ENCODE results near the gene HSPB6.
"Not testable (repeated sequence)": the region's sequence is repeated elsewhere in the genome, so short reads cannot be mapped to it uniquely, and the experiment has no call there.

Gene HSPB6

DNA sequence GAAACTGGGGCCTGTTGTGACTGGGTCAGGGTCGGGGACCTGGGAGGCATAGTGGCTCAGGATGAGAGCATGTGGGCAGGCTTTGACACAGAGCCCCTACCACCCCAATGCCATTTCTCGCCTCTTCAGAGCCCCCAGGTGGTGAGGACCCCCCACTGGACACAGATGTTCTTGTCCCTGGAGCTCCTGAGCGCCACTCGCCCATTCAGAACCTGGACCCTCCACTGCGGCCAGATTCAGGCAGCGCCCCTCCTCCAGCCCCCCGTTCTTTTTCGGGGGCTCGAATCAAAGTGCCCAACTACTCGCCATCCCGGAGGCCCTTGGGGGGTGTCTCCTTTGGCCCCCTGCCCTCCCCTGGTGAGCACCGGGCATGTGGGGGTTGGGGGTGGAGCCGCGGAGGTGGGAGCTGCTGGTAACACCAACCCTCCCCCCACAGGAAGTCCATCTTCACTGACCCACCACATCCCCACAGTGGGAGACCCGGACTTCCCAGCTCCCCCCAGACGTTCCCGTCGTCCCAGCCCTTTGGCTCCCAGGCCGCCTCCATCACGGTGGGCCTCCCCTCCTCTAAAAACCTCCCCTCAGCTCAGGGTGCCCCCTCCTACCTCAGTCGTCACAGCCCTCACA, 24.9 kb downstream of the HSPB6 start:
- DNase-seq (ENCODE audit: low spot score): no peak

DNA sequence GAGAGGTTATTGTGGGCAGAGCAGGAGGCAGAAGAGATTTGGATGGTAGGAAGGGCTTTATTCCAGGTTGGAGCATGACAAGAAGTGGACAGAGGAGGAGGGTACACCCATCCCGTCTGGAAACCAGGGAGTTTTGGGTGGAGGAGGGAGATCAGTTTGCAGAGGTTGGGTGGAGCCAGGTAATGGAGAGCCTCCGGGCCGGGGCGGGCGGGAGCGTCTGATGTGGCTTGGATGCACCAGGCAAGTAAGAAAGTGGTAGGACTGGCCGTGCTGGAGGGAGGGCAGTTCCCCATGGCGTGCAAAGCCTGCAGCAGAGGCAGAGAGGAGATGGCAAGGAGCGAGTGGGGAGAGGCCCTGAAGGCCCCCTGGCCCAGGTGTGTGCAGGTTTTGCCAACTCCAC, 25.5 kb downstream of the HSPB6 start:
- DNase-seq (ENCODE audit: low spot score): no peak

DNA sequence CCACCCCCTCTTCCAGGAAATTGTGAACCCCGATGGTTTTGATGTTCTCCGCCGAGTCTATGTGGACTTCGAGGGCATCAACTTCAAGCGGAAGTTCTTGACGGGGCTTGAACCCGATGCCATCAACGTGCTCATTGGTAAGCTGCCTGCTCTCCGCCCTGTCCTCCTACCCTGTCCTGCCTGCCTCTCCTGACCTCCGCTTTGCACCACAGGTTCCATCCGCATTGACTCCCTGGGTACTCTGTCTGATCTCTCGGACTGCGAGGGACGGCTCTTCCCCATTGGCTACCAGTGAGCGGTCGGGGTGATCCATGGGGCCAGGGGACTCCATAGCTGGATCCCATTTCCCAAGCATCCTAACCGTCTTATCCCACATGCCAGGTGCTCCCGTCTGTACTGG, 26.5 kb downstream of the HSPB6 start:
- DNase-seq (ENCODE audit: low spot score): no peak

DNA sequence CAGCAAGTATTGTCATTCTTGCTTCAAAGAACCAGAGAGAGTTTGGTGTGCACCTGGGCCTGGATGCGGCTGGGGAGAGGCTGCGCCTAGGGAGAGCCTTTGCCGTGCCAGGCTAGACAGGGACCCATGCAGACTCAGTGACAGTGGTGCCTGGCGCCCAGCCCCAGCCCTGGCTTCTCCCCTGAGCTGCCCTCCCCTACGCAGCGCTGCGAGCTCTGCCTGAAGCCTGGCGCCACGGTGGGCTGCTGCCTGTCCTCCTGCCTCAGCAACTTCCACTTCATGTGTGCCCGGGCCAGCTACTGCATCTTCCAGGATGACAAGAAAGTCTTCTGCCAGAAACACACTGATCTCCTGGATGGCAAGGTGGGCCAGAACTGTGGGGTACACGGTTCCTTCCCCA, 27.1 kb downstream of the HSPB6 start:
- no peak for DNase-seq (ENCODE audit: low spot score)

DNA sequence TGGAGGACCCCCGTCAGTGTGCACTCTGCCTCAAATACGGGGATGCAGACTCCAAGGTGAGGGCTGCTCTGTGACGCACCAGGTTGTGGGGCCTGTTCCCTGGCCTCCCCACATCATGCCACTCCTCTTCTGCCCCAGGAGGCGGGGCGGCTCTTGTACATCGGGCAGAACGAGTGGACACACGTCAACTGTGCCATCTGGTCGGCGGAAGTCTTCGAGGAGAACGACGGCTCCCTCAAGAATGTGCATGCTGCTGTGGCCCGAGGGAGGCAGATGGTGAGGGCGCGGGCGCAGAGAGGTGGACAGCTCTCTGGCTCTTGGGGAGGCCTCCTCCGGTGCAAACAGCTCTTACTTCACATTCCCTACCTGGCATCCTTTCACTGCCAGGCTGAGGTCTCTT, 27.8 kb downstream of the HSPB6 start:
- DNase-seq (ENCODE audit: low spot score): no peak

DNA sequence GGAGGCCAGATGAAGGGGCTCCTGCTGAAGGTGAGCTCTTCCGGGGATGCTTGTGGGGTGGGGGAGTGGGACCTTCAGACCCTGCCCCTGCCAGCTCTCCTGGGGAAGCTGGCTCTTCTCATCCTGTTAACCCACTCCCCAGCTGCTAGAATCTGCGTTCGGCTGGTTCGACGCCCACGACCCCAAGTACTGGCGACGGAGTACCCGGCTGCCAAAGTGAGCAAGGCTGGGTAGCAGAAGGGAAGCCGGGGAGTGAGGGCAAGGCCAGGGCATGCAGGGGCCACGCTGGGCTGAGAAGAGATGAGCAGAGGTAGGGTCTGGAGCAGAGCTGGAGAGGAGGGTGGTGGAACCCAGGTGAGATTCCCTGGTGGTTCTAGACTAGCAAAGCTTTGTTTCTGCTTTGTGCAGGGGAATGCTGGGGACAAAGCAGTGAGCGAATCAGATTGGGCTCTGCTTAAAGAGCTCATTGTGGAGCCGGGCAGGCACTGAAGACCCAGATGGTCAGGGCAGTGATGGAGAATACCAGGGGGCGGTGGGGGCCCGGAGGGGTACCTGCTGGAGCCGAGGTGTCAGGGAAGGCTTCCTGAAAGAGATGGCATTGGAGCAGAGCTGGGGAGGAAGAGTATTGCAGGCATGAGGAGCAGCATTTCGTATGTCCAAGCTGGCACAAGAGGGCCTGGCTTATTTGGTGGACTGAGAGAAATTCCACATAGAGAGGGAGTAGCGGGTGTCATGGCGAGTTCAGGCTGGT, 28.7 kb downstream of the HSPB6 start:
- DNase-seq (ENCODE audit: low spot score): no peak

DNA sequence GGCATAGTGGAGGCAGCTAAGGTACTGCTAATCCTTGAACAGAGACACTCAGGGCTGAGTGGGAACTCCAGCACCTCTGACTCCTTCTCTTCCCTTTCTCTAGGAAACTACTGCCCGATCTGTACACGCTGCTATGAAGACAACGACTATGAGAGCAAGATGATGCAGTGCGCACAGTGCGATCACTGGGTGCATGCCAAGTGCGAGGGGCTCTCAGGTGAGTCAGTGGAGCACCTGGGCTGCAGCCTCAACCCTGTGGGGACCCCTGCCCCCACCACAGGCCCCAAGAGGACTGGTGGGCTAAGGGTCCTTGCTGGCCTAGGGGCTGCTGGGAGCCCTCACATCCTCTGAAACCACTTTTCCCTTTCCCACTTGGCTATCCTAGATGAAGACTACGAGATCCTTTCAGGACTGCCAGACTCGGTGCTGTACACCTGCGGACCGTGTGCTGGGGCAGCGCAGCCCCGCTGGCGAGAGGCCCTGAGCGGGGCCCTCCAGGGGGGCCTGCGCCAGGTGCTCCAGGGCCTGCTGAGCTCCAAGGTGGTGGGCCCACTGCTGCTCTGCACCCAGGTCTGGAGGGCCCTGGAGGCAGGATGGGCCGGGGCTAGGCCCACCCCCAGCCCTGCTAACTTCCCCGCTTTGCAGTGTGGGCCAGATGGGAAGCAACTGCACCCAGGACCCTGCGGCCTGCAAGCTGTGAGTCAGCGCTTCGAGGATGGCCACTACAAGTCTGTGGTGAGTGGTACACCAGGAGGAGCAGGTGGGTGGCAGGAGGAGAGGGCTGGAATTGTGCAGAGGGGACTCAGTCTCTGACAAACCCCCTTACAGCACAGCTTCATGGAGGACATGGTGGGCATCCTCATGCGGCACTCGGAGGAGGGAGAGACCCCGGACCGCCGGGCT, 29.5 kb downstream of the HSPB6 start:
- no peak for DNase-seq (ENCODE audit: low spot score)

DNA sequence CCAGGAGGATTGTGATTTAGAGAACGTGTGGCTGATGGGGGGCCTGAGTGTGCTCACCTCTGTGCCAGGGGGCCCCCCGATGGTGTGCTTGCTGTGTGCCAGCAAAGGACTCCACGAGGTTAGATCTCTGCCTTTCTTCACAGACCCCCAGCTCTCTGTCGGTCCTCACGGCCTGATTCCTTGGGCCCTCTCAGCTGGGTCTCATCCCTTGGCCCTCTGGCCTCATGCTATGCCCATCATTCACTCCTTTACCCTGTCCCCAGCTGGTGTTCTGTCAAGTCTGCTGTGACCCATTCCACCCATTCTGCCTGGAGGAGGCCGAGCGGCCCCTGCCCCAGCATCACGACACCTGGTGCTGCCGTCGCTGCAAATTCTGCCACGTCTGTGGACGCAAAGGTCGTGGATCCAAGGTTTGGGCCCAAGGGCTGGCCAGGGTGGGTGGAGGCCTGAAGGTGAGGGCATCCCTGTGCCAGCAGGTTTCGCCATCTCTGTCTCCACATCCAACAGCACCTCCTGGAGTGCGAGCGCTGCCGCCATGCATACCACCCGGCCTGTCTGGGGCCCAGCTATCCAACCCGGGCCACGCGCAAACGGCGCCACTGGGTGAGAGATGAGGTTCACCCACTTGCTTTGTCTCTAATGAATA, 31.5 kb downstream of the HSPB6 start:
- DNase-seq (ENCODE audit: low spot score): no peak

DNA sequence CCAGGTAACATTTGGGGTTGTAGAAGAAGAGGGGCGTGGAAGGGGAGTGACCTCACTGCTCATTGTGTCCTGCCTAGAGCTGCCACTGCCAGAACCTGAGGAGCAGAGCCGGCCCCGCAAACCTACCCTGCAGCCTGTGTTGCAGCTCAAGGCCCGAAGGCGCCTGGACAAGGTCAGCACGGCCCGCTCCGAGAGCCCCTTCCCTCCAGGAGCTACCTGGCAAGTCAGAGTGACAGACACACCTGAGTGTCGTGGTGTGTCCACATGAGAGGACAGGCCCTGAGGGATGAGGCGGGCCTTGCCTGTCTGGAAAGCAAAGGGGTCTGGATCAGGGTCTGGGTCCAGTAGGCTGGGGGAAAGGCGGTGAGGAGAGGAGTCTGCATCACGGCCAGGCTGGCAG, 32.3 kb downstream of the HSPB6 start:
- no peak for DNase-seq (ENCODE audit: low spot score)

DNA sequence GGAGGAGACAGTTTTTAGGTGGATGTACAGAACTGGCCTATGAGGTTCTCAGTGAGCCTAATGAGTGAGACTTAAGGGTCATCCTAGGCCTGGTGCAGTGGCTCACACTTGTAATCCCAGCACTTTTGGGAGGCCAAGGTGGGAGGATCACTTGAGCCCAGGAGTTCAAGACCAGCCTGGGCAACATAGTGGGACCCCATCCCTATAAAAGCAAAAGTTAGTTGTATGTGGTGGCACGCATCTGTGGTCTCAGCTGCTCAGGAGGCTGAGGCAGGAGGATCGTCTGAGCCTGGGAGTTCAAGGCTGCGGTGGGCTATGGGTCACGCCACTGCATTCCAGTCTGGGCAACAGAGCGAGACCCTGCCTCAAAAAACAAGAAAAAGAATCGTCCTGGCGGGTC, 32.7 kb downstream of the HSPB6 start:
- DNase-seq (ENCODE audit: low spot score): not testable (repeated sequence)

DNA sequence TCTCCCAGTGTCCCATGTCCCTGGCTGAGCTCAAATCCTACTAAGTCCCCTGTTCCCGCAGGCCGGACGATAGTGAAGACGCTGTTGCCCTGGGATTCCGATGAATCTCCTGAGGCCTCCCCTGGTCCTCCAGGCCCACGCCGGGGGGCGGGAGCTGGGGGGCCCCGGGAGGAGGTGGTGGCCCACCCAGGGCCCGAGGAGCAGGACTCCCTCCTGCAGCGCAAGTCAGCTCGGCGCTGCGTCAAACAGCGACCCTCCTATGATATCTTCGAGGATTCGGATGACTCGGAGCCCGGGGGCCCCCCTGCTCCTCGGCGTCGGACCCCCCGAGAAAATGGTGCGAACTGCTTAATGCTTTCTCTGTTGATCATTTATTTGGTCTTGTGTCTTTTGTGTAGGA, 33.2 kb downstream of the HSPB6 start:
- DNase-seq (ENCODE audit: low spot score): no peak

DNA sequence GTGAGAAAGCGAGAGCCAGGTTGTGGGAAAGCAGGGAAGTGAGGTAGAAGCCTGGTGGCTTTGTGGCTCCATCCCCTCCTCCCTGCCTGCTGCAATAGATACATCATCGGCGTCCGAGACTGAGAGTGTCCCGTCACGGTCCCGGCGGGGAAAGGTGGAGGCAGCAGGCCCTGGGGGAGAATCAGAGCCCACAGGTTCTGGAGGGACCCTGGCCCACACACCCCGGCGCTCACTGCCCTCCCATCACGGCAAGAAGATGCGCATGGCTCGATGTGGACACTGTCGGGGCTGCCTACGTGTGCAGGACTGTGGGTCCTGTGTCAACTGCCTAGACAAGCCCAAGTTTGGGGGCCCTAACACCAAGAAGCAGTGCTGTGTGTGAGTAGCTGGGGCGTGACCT, 33.9 kb downstream of the HSPB6 start:
- no peak for DNase-seq (ENCODE audit: low spot score)

DNA sequence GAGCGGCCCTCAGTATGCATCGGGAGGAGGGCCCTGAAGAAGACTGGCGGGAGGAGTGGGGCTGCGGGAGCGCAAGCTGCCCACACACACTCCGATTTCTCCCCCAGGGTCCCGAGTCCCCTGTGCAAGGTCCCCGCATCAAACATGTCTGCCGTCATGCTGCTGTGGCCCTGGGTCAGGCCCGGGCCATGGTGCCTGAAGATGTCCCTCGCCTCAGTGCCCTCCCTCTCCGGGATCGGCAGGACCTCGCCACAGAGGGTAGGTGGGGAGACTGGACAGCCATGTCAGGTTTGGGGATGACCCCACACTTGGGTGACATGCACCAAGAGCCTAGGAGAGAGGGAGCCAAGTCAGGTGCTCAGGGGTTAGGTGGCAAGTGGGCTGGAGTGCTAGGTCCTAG, 34.4 kb downstream of the HSPB6 start:
- no peak for DNase-seq (ENCODE audit: low spot score)

DNA sequence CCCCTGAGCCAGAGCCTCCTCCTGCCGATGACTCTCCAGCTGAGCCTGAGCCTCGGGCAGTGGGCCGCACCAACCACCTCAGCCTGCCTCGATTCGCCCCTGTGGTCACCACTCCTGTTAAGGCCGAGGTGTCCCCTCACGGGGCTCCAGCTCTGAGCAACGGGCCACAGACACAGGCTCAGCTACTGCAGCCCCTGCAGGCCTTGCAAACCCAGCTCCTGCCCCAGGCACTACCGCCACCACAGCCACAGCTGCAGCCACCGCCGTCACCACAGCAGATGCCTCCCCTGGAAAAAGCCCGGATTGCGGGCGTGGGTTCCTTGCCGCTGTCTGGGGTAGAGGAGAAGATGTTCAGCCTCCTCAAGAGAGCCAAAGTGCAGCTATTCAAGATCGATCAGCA, 35.5 kb downstream of the HSPB6 start:
- no peak for DNase-seq (ENCODE audit: low spot score)

DNA sequence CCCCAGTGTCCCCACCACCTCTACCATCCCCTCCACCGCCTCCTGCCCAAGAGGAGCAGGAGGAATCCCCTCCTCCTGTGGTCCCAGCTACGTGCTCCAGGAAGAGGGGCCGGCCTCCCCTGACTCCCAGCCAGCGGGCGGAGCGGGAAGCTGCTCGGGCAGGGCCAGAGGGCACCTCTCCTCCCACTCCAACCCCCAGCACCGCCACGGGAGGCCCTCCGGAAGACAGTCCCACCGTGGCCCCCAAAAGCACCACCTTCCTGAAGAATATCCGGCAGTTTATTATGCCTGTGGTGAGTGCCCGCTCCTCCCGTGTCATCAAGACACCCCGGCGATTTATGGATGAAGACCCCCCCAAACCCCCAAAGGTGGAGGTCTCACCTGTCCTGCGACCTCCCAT, 36.2 kb downstream of the HSPB6 start:
- no peak for DNase-seq (ENCODE audit: low spot score)

DNA sequence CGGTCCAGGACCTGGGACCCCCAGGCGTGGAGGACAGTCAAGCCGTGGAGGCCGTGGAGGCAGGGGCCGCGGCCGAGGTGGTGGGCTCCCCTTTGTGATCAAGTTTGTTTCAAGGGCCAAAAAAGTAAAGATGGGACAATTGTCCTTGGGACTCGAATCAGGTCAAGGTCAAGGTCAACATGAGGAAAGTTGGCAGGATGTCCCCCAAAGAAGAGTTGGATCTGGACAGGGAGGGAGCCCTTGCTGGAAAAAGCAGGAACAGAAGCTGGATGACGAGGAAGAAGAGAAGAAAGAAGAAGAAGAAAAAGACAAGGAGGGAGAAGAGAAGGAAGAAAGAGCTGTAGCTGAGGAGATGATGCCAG, 36.7 kb downstream of the HSPB6 start:
- DNase-seq (ENCODE audit: low spot score): no peak

DNA sequence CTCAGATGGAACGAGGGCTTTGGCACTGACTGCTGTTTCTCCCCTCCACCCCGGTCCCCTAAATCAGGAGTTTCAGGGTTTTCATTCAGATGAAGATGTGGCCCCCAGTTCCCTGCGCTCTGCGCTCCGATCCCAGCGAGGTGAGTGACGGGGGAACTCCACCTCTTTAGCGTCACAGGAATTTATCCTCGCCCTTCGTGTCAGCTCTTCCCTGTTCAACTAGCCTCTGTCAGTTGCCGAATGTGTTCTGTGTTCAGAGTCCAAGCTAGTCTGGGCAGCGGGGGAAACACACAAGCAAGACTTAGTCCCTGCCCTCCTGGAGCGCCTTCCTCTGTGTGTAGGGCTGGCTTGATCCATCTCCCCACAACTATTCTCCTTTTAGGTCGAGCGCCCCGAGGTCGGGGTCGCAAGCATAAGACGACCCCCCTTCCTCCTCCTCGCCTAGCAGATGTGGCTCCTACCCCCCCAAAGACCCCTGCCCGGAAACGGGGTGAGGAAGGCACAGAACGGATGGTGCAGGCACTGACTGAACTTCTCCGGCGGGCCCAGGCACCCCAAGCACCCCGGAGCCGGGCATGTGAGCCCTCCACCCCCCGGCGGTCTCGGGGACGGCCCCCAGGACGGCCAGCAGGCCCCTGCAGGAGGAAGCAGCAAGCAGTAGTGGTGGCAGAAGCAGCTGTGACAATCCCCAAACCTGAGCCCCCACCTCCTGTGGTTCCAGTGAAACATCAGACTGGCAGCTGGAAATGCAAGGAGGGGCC, 37.2 kb downstream of the HSPB6 start:
- no peak for DNase-seq (ENCODE audit: low spot score)

DNA sequence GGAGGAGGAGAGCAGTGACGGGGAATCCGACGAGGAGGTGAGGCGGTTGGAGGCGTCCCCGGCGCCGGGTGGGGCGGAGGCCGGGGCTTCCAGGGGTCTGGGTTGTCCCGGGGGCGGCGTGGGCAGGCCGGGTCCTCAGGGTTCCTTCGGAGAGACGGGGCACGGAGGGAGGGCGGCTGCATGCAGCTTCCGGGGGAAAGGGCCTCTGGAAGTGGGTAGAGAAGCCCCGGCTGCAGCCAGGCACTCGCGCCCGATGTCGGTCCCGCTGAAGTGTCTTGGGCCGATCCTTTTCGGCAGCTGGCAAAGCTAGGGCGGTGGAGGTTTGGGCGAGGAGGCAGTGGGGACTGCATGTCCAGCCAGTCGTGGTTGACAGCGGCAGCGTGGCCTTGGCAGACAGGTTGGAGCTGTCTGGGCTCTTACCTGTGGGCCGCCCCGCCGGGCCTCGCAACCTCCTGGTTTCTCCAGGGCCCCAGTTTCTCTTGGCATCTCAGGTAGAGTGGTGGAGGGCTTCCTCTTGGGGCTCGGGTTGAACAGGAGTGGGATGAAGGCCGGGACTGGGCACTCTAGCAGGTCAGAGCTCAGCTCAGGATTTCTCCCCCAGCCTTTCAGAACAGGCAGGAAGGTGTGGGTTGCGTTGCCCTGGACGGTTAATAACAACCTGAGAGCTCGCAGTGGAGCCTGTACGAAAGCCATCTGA, 38.3 kb downstream of the HSPB6 start:
- no peak for DNase-seq (ENCODE audit: low spot score)

DNA sequence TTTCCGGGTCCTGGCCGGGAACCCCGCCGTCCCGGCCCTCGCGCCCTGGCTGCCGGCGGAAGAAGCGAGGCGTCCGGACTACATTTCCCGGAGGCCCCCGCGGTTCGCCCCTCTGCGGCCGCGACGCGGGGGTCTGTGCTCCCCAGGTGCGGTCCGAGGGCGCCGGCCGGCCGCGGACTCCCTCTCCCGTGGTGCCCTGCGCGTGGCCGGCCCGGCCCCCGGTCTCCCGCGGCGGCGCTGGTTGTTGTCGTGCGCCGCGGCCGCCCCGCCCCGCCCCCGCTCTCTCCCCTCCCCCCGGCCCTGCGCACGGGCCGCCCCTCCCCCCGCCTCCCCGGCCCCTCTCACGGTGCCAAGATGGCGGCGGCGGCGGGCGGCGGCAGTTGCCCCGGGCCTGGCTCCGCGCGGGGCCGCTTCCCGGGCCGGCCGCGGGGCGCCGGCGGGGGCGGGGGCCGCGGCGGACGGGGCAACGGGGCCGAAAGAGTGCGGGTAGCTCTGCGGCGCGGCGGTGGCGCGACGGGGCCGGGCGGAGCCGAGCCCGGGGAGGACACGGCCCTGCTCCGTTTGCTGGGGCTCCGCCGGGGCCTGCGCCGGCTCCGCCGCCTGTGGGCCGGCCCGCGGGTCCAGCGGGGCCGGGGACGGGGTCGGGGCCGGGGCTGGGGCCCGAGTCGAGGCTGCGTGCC, 39.0 kb downstream of the HSPB6 start, which contains the start of gene KMT2B:
KMT2B (plus strand) TSS at position 339 of the 680 bp plus-strand sequence; CDS start at position 355, 16 bp downstream.
- DNase-seq (ENCODE audit: low spot score): no peak

Measured in CD4-positive, alpha-beta T cell treated with Interleukin-15 for 4 hours (primary cell).